ENCODE data around the gene CLEC16A. TPM values are rescaled to one million over a fixed set of nuclear protein-coding genes. Genes with fewer than 3 reads are reported as not detected.

CLEC16A gene
- total RNA-seq, 1 donor from 2014 or later: 57.6 TPM

DNA sequence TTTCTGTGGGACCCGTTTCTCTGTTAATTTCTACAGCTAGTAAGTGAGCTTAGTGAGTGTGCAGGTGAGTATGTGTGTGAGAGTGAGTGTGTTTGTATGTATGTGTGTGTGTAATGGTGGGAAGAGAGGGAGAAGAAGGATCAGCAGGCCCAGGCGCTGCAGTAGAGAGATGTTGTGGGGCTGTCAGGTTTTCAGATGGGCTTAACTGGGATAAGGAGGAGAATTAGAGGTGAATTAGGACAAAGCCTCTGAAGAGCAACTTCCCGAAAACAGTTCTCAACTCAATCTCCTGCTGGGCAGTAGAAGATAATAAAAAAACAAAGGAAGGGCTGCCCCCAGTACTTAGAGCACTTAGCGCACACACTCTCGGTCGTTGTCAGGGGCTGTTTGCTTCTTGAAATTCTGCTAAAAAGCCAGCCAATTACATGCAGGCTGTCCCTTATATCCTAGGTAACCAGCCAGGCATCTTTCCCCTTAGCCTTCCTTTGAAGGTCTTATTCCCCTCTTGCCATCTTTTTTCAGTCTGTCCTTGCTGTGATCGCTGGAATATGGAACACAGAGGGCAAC, 63.4 kb downstream of the CLEC16A start:
- ChIA-PET POLR2A (no interaction called here), CTCF (no interaction called here)
- H3K27ac Mint-ChIP-seq: no peak overlapping the region
- H3K9me3 Mint-ChIP-seq: no peaks in the 10 kb centered on the region
- ATAC-seq (ENCODE audit: low read depth) (no peak), DNase-seq (no peak)
- H3K36me3 Mint-ChIP-seq (ENCODE audit: low read depth): peaks cover 85% of the 10 kb centered on the region
- no peak overlapping the region for H3K4me3 Mint-ChIP-seq
- no peaks in the 10 kb centered on the region for H3K4me1 Mint-ChIP-seq
- intact Hi-C loops (cut with micrococcal nuclease): no loop called here
- TF ChIP-seq, protein P1, sequence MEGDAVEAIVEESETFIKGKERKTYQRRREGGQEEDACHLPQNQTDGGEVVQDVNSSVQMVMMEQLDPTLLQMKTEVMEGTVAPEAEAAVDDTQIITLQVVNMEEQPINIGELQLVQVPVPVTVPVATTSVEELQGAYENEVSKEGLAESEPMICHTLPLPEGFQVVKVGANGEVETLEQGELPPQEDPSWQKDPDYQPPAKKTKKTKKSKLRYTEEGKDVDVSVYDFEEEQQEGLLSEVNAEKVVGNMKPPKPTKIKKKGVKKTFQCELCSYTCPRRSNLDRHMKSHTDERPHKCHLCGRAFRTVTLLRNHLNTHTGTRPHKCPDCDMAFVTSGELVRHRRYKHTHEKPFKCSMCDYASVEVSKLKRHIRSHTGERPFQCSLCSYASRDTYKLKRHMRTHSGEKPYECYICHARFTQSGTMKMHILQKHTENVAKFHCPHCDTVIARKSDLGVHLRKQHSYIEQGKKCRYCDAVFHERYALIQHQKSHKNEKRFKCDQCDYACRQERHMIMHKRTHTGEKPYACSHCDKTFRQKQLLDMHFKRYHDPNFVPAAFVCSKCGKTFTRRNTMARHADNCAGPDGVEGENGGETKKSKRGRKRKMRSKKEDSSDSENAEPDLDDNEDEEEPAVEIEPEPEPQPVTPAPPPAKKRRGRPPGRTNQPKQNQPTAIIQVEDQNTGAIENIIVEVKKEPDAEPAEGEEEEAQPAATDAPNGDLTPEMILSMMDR (IDR thresholded peaks at IDR 0.05): no peak
- H3K27me3 Mint-ChIP-seq: no peaks in the 10 kb centered on the region

DNA sequence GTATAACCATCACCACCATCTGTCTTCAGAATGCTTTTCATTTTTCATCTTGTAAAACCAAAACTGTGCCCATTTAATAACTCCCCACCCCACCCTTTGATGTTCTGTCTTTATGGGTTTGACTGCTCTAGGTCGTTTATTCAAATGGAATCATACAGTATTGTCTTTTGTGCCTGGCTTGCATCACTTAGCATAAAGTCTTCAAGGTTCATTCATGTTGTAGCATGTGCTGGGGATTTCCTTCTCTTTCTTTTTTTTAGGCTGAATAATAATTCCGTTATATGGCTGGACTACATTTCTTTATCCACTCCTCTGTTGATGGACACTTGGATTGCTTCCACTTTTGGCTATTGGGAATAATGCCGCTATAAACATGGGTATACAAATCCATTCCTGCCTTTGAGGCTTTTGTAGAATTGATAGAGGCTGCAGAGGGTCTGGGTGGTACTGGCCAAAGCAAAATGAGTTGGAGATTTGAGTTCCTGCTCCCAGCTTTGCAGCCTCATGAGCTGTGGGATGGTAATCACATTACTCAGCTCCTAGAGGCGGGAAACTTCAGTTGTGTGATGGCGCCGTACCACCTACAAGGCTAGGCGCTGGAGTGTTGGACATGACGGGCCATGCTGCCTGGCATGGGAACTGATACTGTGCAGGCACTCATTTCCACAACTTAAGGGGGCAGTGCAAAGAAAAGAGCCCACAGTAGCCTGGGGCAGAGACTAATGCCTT, 64.8 kb downstream of the CLEC16A start:
- no peaks in the 10 kb centered on the region for H3K4me1 Mint-ChIP-seq
- CTCF ChIA-PET: no interaction called here
- DNase-seq (no peak), ATAC-seq (ENCODE audit: low read depth) (no peak)
- TF ChIP-seq, protein P1 (IDR thresholded peaks at IDR 0.05): no peak
- no peak overlapping the region for H3K27ac Mint-ChIP-seq
- H3K4me3 Mint-ChIP-seq: no peak overlapping the region
- intact Hi-C loops (cut with micrococcal nuclease): no loop called here
- no peaks in the 10 kb centered on the region for H3K9me3 Mint-ChIP-seq
- POLR2A ChIA-PET: interaction anchor here (0.6 kb wide), 2 partner anchors 10 to 45 kb away, joined by 4 read pairs; no protein-coding TSS in a partner anchor
- H3K36me3 Mint-ChIP-seq (ENCODE audit: low read depth): peaks cover 80% of the 10 kb centered on the region
- no peaks in the 10 kb centered on the region for H3K27me3 Mint-ChIP-seq

GRCh38 chr16:11010575-11011221, 66.3 kb downstream of the CLEC16A start:
- Mint-ChIP-seq H3K4me3 (no peak overlapping the region), H3K36me3 (ENCODE audit: low read depth) (peaks cover 79% of the 10 kb centered on the region), H3K9me3 (no peaks in the 10 kb centered on the region), H3K27ac (no peak overlapping the region), H3K4me1 (no peaks in the 10 kb centered on the region), H3K27me3 (no peaks in the 10 kb centered on the region)
- TF ChIP-seq, protein P1 (IDR thresholded peaks at IDR 0.05): no peak
- CTCF ChIA-PET: no interaction called here
- DNase-seq (no peak), ATAC-seq (ENCODE audit: low read depth) (no peak)
- intact Hi-C loops (cut with micrococcal nuclease): no loop called here
- POLR2A ChIA-PET: no interaction called here

DNA sequence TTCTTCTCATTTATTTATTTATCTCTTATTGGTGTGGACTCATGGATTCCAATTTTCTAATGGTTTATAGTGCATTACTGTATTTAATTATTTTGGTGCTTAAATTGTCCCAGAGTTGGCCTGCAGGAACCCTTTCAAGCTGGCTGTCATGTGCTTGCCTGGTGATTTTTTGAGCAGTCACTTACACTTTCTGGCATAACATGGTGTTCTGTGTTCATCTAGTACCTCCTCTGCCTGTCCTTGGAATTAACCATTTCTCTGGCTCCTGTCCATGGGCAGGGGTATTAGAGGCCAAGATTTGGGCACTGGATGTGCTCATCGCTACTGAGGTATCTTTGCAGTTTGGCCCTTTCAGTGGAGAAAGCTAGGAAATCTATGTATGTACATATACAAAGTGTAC, 67.0 kb downstream of the CLEC16A start:
- TF ChIP-seq, protein P1 (IDR thresholded peaks at IDR 0.05): no peak
- ChIA-PET CTCF (no interaction called here), POLR2A (no interaction called here)
- Mint-ChIP-seq H3K4me1 (no peaks in the 10 kb centered on the region), H3K27ac (no peak overlapping the region), H3K36me3 (ENCODE audit: low read depth) (peaks cover 75% of the 10 kb centered on the region), H3K27me3 (no peaks in the 10 kb centered on the region), H3K4me3 (no peak overlapping the region), H3K9me3 (no peaks in the 10 kb centered on the region)
- ATAC-seq (ENCODE audit: low read depth) (no peak), DNase-seq (no peak)
- intact Hi-C loops (cut with micrococcal nuclease): no loop called here

GRCh38 chr16:11012841-11013240, 68.5 kb downstream of the CLEC16A start:
- Mint-ChIP-seq H3K4me1 (no peaks in the 10 kb centered on the region), H3K4me3 (no peak overlapping the region), H3K27ac (no peak overlapping the region), H3K9me3 (no peaks in the 10 kb centered on the region), H3K36me3 (ENCODE audit: low read depth) (peaks cover 74% of the 10 kb centered on the region), H3K27me3 (no peaks in the 10 kb centered on the region)
- CTCF ChIA-PET: no interaction called here
- TF ChIP-seq, protein P1 (IDR thresholded peaks at IDR 0.05): no peak
- POLR2A ChIA-PET: no interaction called here
- intact Hi-C loops (cut with micrococcal nuclease): no loop called here
- ATAC-seq (ENCODE audit: low read depth): no peak
- DNase-seq: no peak
